SK-N-SH treated with all-trans-retinoic acid at 6 μM for 48 hours (cell line): ENCODE data around the gene ZNF492.

Experiments
- ARNTL ChIP-seq: fragments of 450-650 bp; formaldehyde crosslinking; IDR thresholded peaks from 2 replicates; pipeline ENCODE4 v1.5.0; 2020; ENCODE audit warnings: low read depth, mild to moderate bottlenecking, moderate library complexity, borderline replicate concordance
- CREB5 ChIP-seq: fragments of 250-450 bp; sonication (Bioruptor Pico); IDR thresholded peaks from 2 replicates; pipeline ENCODE4 v1.5.1; 2020; ENCODE audit warnings: low read depth, mild to moderate bottlenecking, moderate library complexity
- PATZ1 ChIP-seq: fragments of 250-450 bp; sonication (Bioruptor Pico); IDR thresholded peaks from 2 replicates; pipeline ENCODE4 v1.8.0; 2020; ENCODE audit warnings: mild to moderate bottlenecking, moderate library complexity, borderline replicate concordance
- TOX ChIP-seq: fragments of 250-450 bp; sonication (Bioruptor Pico); IDR thresholded peaks from 2 replicates; pipeline ENCODE4 v1.8.0; 2021; ENCODE audit warnings: mild to moderate bottlenecking, moderate library complexity, borderline replicate concordance
- ZNF565 ChIP-seq: fragments of 450-650 bp; formaldehyde crosslinking; conservative IDR thresholded peaks from 2 replicates; pipeline ENCODE4 v1.5.0; 2020; ENCODE audit warnings: low read depth, mild to moderate bottlenecking, moderate library complexity

- TF ChIP-seq TOX (CRISPR knock-in tag): no peak
- TF ChIP-seq ARNTL (CRISPR knock-in tag): no peak
- TF ChIP-seq ZNF565 (CRISPR knock-in tag): no peak
- TF ChIP-seq CREB5 (CRISPR knock-in tag): no peak
- TF ChIP-seq PATZ1: no peak
Observed at GRCh38 chr19:22601906-22602630, 32.1 kb upstream of the ZNF492 start.
